Mucosa of descending colon (tissue), 3 donors: ENCODE results near the gene GLS. TPM values are rescaled to one million over a fixed set of nuclear protein-coding genes. Genes with fewer than 3 reads are reported as not detected.
A peak's percentile ranks its signal among the peaks of the same experiment; 100 is the strongest.
"Not testable (repeated sequence)": the region's sequence is repeated elsewhere in the genome, so short reads cannot be mapped to it uniquely, and the experiment has no call there.

Experiments
- ATAC-seq: fragments of 200-7000 bp; cut with Tn5 transposase; one replicate; pipeline ENCODE4 v1.9.1; 2020; ENCODE audit warnings: mild to moderate bottlenecking, moderate library complexity
- DNase-seq, 3 donors: peaks; one replicate each; pipeline ENCODE4 v3.0.0-alpha.2; 2020
- H3K36me3 ChIP-seq: fragments of 200-600 bp; one replicate; pipeline ENCODE4 v1.8.0; 2021; ENCODE audit warnings: low read depth, mild to moderate bottlenecking
- H3K4me1 ChIP-seq: fragments of 200-600 bp; one replicate; pipeline ENCODE4 v1.8.0; 2021; ENCODE audit warnings: low read depth, mild to moderate bottlenecking
- H3K4me3 ChIP-seq: fragments of 200-600 bp; one replicate; pipeline ENCODE4 v1.8.0; 2021; ENCODE audit warnings: mild to moderate bottlenecking
- H3K9me3 ChIP-seq: fragments of 200-600 bp; one replicate; pipeline ENCODE4 v1.8.0; 2021; ENCODE audit warnings: mild to moderate bottlenecking
- intact Hi-C, 2 donors: fragments of 100-400 bp; cut with DNase I in 1 of 2; cut with micrococcal nuclease in 1 of 2; formaldehyde crosslinking; loops; one replicate each; pipeline versions ENCODE4 v1.11.0 to v1.11.1; 2022; cut with DNase I, micrococcal nuclease
- total RNA-seq, 3 donors: library from RNA; stranded (reverse); fragmentation: NEBNext Ultra II Directional in 2 of 3; extraction: Animal tissue kit (Norgen Biotek cat#: 25700) in 2 of 3; gene quantifications; one replicate each; pipeline versions ENCODE4 v1.2.1 to v1.2.4, GENCODE V29; 2021 to 2023
- TF ChIP-seq, protein P1 (sequence below): fragments of 200-600 bp; IDR thresholded peaks from one replicate; pipeline ENCODE4 v1.8.0; 2022; ENCODE audit warnings: antibody characterized with exemption, mild to moderate bottlenecking
- donor health status: DM: no; HTN: no; CAD: no; lungs with moderate emphysema.
- donor health status: DM: no; HTN: no; CAD: no.
- donor health status: DM: no; HTN: yes; CAD: no.

GLS gene
- total RNA-seq, 3 donors from 2014 or later, result 49.8 to 91.9 (median 77.0) TPM

DNA sequence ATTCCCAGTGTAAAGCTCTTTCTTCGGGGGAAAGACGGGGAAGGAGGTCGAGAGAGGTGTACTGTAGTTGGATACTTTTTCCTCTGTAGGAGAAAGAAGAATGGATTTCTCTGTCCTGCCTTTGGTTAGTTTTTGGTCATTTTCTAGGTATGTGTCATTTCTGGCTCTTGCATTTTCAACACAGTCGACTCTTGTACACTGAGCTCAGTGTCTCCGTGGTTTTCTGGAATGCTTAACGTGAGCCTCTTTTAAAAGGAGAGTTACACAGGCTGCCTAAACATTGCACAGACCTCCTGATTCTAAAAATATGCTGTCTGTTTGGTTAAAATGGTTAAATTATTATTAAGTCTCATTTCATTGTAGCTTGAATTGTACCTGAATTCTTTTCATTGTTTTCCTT is 21.8 kb upstream of the GLS start:
- H3K4me1 ChIP-seq, result peaks cover 5% of the 10 kb centered on the region
- TF ChIP-seq, protein P1, sequence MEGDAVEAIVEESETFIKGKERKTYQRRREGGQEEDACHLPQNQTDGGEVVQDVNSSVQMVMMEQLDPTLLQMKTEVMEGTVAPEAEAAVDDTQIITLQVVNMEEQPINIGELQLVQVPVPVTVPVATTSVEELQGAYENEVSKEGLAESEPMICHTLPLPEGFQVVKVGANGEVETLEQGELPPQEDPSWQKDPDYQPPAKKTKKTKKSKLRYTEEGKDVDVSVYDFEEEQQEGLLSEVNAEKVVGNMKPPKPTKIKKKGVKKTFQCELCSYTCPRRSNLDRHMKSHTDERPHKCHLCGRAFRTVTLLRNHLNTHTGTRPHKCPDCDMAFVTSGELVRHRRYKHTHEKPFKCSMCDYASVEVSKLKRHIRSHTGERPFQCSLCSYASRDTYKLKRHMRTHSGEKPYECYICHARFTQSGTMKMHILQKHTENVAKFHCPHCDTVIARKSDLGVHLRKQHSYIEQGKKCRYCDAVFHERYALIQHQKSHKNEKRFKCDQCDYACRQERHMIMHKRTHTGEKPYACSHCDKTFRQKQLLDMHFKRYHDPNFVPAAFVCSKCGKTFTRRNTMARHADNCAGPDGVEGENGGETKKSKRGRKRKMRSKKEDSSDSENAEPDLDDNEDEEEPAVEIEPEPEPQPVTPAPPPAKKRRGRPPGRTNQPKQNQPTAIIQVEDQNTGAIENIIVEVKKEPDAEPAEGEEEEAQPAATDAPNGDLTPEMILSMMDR, result no peak
- no peak for ATAC-seq

DNA sequence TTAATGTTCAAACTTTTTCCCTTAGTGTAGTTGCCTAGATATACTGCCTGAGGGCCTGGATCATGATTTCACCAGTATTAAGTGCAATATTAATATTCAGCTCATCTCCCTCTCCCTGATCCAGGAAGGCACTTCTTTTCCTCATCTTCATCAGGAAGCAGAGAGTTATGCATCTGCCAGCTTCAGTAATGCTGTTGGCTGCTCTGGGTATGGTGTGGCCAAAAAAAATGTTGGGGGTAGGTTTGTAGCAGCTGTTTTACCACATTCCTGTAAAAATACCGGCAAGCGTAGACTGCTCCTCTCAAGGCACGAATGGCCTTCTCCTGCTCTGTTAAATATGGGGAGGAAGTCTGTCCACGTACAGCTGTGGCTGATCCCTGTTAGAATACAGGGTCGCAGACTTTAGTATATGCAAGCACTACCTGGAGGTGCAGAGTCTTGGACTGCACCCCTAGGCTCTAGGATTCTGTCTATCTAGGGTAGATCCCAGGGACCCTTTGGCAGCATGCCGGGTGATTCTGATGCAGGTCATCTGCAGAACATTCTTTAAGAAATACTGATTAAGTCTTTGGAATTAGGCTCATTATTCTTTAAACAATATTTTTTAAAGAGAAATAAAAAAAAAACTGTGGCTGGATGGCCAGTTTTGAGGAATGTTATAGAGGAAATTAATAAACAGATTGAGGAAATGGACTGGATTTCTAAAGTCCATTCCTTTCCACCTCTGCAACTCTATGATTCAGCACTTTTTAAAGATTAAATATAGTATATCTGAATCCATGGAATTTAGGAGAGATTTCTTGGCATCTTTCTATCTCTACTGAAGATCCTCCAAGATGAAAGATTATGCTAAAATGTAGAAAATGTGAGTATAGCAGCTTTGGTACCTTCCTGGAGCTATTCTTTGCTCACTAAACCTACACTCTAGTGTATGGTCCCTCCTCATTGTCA is 21.0 kb upstream of the GLS start:
- Histone ChIP-seq H3K4me1 (peaks cover 6% of the 10 kb centered on the region), H3K9me3 (no peaks in the 10 kb centered on the region), H3K4me3 (no peak overlapping the region), H3K36me3 (no peaks in the 10 kb centered on the region)
- DNase-seq, result no peak
- intact Hi-C loops, result no loop called here
- no peak for ATAC-seq
- TF ChIP-seq, protein P1, result no peak

More for the DNA sequence above, 21.8 kb upstream of the GLS start:
- Histone ChIP-seq H3K9me3 (no peaks in the 10 kb centered on the region), H3K4me3 (no peak overlapping the region), H3K36me3 (no peaks in the 10 kb centered on the region)
- no peak for DNase-seq
- intact Hi-C loops, result no loop called here

DNA sequence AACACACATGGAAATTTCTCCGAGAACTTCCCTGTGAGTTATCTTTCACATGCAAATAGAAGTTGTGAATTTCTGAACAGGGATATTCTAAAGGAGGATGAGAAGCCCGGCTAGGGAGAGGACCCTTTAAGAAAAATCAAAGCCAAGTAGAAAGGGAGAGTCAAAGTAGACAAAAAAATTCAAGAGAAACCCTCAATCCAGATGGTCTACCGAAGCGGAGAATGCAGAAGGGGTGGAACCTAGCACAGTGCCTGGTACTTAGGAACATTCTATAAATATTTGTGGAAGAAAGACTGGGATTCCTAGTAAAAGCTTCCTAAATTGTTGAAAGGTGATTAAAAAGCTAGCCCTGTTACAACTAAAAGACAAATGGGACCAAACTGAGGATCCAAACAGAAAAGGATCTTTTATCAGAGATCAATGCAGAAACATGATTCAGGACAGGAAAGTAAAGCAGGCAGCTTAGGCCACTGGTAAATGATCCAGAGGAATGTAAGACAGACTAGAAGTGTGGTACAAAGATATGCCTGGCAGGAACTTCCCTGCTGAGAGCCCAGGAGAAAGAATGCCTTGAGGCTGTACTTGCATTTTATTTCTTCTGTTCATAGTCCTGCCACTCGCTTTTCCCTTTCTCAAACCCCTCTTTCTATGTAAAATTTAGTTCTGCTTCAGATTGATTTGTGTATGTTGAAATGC is 19.5 kb upstream of the GLS start:
- no peak for ATAC-seq
- DNase-seq, result no peak
- TF ChIP-seq, protein P1, result no peak
- H3K4me3 ChIP-seq, result no peak overlapping the region
- no peaks in the 10 kb centered on the region for H3K36me3 ChIP-seq
- peaks cover 6% of the 10 kb centered on the region for H3K4me1 ChIP-seq
- no peaks in the 10 kb centered on the region for H3K9me3 ChIP-seq
- intact Hi-C loops, result no loop called here

DNA sequence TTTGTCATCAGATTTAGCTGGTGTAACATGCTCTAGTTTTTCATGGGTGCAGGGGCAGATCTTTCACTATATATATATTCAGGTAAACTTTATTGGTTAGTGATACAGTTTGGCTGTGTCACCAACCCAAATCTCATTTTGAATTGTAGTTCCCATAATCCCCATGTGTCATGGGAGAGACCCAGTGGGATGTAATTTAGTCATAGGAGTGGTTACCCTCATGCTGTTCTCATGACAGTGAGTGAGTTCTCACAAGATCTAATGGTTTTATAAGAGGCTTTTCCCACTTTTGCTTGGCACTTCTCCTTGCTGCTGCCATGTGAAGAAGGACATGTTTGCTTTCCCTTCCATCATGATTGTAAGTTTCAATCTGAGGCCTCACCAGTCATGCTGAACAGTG is 18.5 kb upstream of the GLS start:
- H3K4me3 ChIP-seq, H3K4me1 ChIP-seq, H3K9me3 ChIP-seq, intact Hi-C loops, ATAC-seq, DNase-seq, H3K36me3 ChIP-seq: not testable (repeated sequence)

DNA sequence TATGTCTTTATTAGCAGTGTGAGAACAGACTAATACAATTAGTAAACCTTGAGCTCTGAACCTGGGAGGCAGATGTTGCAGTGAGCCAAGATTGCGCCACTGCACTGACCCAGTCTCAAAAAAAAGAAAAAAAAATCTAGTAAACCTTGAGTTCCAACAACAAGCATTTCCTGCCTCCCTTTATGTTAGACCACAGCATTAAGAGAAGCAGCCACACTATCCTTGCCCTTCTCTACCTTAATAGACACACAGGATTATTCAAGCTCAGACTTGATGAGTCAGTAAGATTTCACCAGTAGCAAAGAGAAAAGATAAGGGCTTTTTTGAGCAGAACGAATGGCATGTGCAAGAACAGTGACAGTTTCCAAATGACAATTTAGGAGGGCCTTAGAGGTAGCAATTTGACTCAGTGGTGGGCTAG is 18.0 kb upstream of the GLS start:
- Histone ChIP-seq H3K4me3 (no peak overlapping the region), H3K4me1 (peaks cover 6% of the 10 kb centered on the region), H3K36me3 (no peaks in the 10 kb centered on the region), H3K9me3 (no peaks in the 10 kb centered on the region)
- intact Hi-C loops, result no loop called here
- TF ChIP-seq, protein P1, result no peak
- DNase-seq (no peak), ATAC-seq (no peak)

DNA sequence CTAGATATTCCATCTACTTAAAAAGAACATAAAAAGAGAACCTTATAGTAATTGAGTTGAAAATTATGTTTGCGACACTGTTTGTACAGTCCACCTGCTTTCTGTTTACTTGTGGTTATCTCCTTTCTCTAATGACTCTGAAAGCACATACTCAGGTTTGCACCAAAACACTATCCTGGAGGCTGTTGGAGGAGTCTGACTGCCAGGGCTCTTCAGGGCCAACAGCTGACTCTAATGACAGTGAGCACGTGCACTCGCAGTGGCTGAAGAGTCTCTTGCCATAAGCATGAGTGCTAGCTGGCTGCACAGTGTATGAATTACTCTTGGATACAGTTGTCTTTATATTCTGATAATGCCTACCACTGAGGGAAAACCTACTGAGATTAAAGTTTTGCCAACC is 16.7 kb upstream of the GLS start:
- DNase-seq (peak in 1 of 3 donors; percentile 31), ATAC-seq (peak; percentile 91)
- H3K4me1 ChIP-seq, result peaks cover 6% of the 10 kb centered on the region
- TF ChIP-seq, protein P1, result no peak
- no peaks in the 10 kb centered on the region for H3K36me3 ChIP-seq
- intact Hi-C loops, result no loop called here
- H3K9me3 ChIP-seq, result peaks cover 2% of the 10 kb centered on the region
- no peak overlapping the region for H3K4me3 ChIP-seq
